H9 (cell line): ENCODE results near the gene CNNM1. TPM values are rescaled to one million over a fixed set of nuclear protein-coding genes. Genes with fewer than 3 reads are reported as not detected.

Experiments used
- DNase-seq: peaks from one replicate; pipeline ENCODE4 v3.0.0-alpha.2; 2017
- H2AFZ ChIP-seq: one replicate; pipeline ENCODE4 v1.6.1; 2013; ENCODE audit warnings: mild to moderate bottlenecking, low read length, control low read depth, moderate library complexity
- H2AK5ac ChIP-seq: 2 replicates; pipeline ENCODE4 v1.6.1; 2013; ENCODE audit warnings: low read length, control low read depth, mixed read lengths; ENCODE audit not compliant: insufficient read length
- H2BK120ac ChIP-seq: one replicate; pipeline ENCODE4 v1.6.1; 2013; ENCODE audit warnings: low read depth, mild to moderate bottlenecking, low read length, control low read depth, inconsistent platforms; ENCODE audit not compliant: poor library complexity, severe bottlenecking
- H2BK12ac ChIP-seq: 2 replicates; pipeline ENCODE4 v1.6.1; 2013; ENCODE audit warnings: low read length, control low read depth, mixed read lengths, low read depth; ENCODE audit not compliant: insufficient read length
- H2BK15ac ChIP-seq: 2 replicates; pipeline ENCODE4 v1.6.1; 2013; ENCODE audit warnings: low read depth, low read length, control low read depth
- H2BK20ac ChIP-seq: one replicate; pipeline ENCODE4 v1.6.1; 2013; ENCODE audit warnings: low read depth, mild to moderate bottlenecking, low read length, control low read depth, inconsistent platforms; ENCODE audit not compliant: poor library complexity, severe bottlenecking
- H2BK5ac ChIP-seq: 2 replicates; pipeline ENCODE4 v1.6.1; 2013; ENCODE audit warnings: low read length, control low read depth, mixed read lengths; ENCODE audit not compliant: insufficient read length
- H3K14ac ChIP-seq: 2 replicates; pipeline ENCODE4 v1.6.1; 2013; ENCODE audit warnings: low read length, control low read depth; ENCODE audit not compliant: insufficient read depth
- H3K18ac ChIP-seq: 2 replicates; pipeline ENCODE4 v1.6.1; 2013; ENCODE audit warnings: low read depth, mild to moderate bottlenecking, mixed read lengths, low read length, control low read depth; ENCODE audit not compliant: insufficient read length
- H3K23ac ChIP-seq: 2 replicates; pipeline ENCODE4 v1.6.1; 2013; ENCODE audit warnings: low read length, control low read depth, mixed read lengths, low read depth; ENCODE audit not compliant: insufficient read length
- H3K23me2 ChIP-seq: 2 replicates; pipeline ENCODE4 v1.6.1; 2013; ENCODE audit warnings: low read depth, mild to moderate bottlenecking, mixed read lengths, low read length, control low read depth; ENCODE audit not compliant: insufficient read length, poor library complexity, severe bottlenecking
- H3K27ac ChIP-seq: 2 replicates; pipeline ENCODE4 v1.5.1; 2013; ENCODE audit warnings: low read length, control low read depth, mixed read lengths, low read depth; ENCODE audit not compliant: insufficient read length
- H3K27me3 ChIP-seq: 2 replicates; pipeline ENCODE4 v1.6.1; 2013; ENCODE audit warnings: low read length, control low read depth, inconsistent platforms; ENCODE audit not compliant: insufficient read depth
- H3K4ac ChIP-seq: 2 replicates; pipeline ENCODE4 v1.6.1; 2013; ENCODE audit warnings: low read depth, mild to moderate bottlenecking, control low read depth, inconsistent platforms, low read length, moderate library complexity
- H3K4me1 ChIP-seq: 2 replicates; pipeline ENCODE4 v1.6.1; 2013; ENCODE audit warnings: low read length, control low read depth, inconsistent platforms; ENCODE audit not compliant: insufficient read depth
- H3K4me2 ChIP-seq: 2 replicates; pipeline ENCODE4 v1.6.1; 2013; ENCODE audit warnings: low read length, control low read depth, mixed read lengths; ENCODE audit not compliant: insufficient read length, insufficient read depth
- H3K56ac ChIP-seq: 2 replicates; pipeline ENCODE4 v1.6.1; 2013; ENCODE audit warnings: low read depth, mild to moderate bottlenecking, mixed read lengths, low read length, control low read depth; ENCODE audit not compliant: insufficient read length
- H3K79me1 ChIP-seq: 2 replicates; pipeline ENCODE4 v1.6.1; 2013; ENCODE audit warnings: low read depth, mild to moderate bottlenecking, moderate library complexity, low read length, control low read depth, inconsistent platforms; ENCODE audit not compliant: insufficient read depth, poor library complexity, severe bottlenecking
- H3K79me2 ChIP-seq: 2 replicates; pipeline ENCODE4 v1.6.1; 2013; ENCODE audit warnings: low read length, control low read depth, inconsistent platforms; ENCODE audit not compliant: insufficient read depth
- H3K9ac ChIP-seq: 2 replicates; pipeline ENCODE4 v1.6.1; 2013; ENCODE audit warnings: low read length, control low read depth, mixed read lengths; ENCODE audit not compliant: insufficient read length; ENCODE audit errors: extremely low read depth
- H3K9me3 ChIP-seq: one replicate; pipeline ENCODE4 v1.6.1; 2013; ENCODE audit warnings: low read depth, low read length, inconsistent platforms; ENCODE audit not compliant: control insufficient read depth
- H3T11ph ChIP-seq: one replicate; pipeline ENCODE4 v1.6.1; 2013; ENCODE audit warnings: mild to moderate bottlenecking, low read length, control low read depth, inconsistent platforms
- H4K20me1 ChIP-seq: one replicate; pipeline ENCODE4 v1.6.1; 2013; ENCODE audit not compliant: control insufficient read depth, insufficient read length, insufficient read depth
- H4K5ac ChIP-seq: 2 replicates; pipeline ENCODE4 v1.6.1; 2013; ENCODE audit warnings: low read depth, mild to moderate bottlenecking, mixed read lengths, low read length, control low read depth; ENCODE audit not compliant: insufficient read length
- H4K8ac ChIP-seq: replicated peaks from 2 replicates; pipeline ENCODE4 v1.6.1; 2013; ENCODE audit warnings: low read length, control low read depth, mixed read lengths, low read depth; ENCODE audit not compliant: insufficient read length
- H4K91ac ChIP-seq: 2 replicates; pipeline ENCODE4 v1.6.1; 2013; ENCODE audit warnings: low read depth, mild to moderate bottlenecking, moderate library complexity, mixed read lengths, low read length, control low read depth; ENCODE audit not compliant: insufficient read length
- H3K27ac Mint-ChIP-seq, 3 experiments: 2 replicates in 2 of 3; 3 replicates in 1 of 3; pipeline ENCODE4 v1.8.0; 2020 to 2021; ENCODE audit warnings: mixed read lengths in 3 of 3, mild to moderate bottlenecking in 1 of 3, moderate library complexity in 1 of 3
- H3K27me3 Mint-ChIP-seq: 2 replicates; pipeline ENCODE4 v1.8.0; 2021; ENCODE audit warnings: low read depth, mild to moderate bottlenecking, moderate library complexity, mixed read lengths
- H3K36me3 Mint-ChIP-seq, 3 experiments: 2 replicates in 2 of 3; 3 replicates in 1 of 3; pipeline ENCODE4 v1.8.0; 2020 to 2021; ENCODE audit warnings: low read depth in 3 of 3, mixed read lengths in 3 of 3; ENCODE audit not compliant: insufficient read depth in 1 of 3
- H3K4me1 Mint-ChIP-seq, 2 experiments: 2 replicates each; pipeline ENCODE4 v1.8.0; 2020; ENCODE audit warnings: mixed read lengths in 2 of 2
- H3K4me3 Mint-ChIP-seq, 2 experiments: 2 replicates in 1 of 2; 3 replicates in 1 of 2; pipeline ENCODE4 v1.8.0; 2020 to 2021; ENCODE audit warnings: mild to moderate bottlenecking in 2 of 2, mixed read lengths in 2 of 2, moderate library complexity in 1 of 2
- H3K9me3 Mint-ChIP-seq, 2 experiments: 2 replicates in 1 of 2; 3 replicates in 1 of 2; pipeline ENCODE4 v1.8.0; 2020; ENCODE audit warnings: mild to moderate bottlenecking in 2 of 2, mixed read lengths in 2 of 2, moderate library complexity in 1 of 2
- CTCF ChIP-seq: fragments of 200-600 bp; sonication (generic); conservative IDR thresholded peaks from 3 replicates; pipeline ENCODE4 v1.8.0; 2021; ENCODE audit warnings: antibody characterized with exemption, mild to moderate bottlenecking
- WGBS: extraction: QIAGEN DNeasy Blood & Tissue Kit; methylation state at CpG from one replicate; pipeline ENCODE4 v1.1.7; 2013; ENCODE audit warnings: missing lambda C conversion rate, low lambda C conversion rate, mixed read lengths; ENCODE audit not compliant: insufficient read length; ENCODE audit errors: extremely low coverage; 5-methylcytosine and 5-hydroxymethylcytosine counted together
- total RNA-seq: library from RNA; stranded (reverse); gene quantifications from 2 replicates; pipeline ENCODE4 v1.2.1, GENCODE V29; 2021

Gene CNNM1
- total RNA-seq, 1 experiment from 2014 or later, result 0.35 TPM

- no peak overlapping the region for H3K18ac ChIP-seq
- no peaks in the 10 kb centered on the region for H3K36me3 Mint-ChIP-seq
- no peak overlapping the region for H3K56ac ChIP-seq
- H3K9me3 ChIP-seq, result no peaks in the 10 kb centered on the region
- no peak overlapping the region for H2AFZ ChIP-seq
- no peaks in the 10 kb centered on the region for H3K27me3 ChIP-seq
- H4K5ac ChIP-seq, result no peak overlapping the region
- H3K4me1 ChIP-seq, result no peaks in the 10 kb centered on the region
- peaks cover 6 to 7% of the 10 kb centered on the region in 2 experiments for H3K4me1 Mint-ChIP-seq
- H3K14ac ChIP-seq, result no peak overlapping the region
- no peak overlapping the region for H2BK5ac ChIP-seq
- H3K23ac ChIP-seq, result no peak overlapping the region
- no peak overlapping the region for H2BK20ac ChIP-seq
- no peak overlapping the region for H3K4me3 Mint-ChIP-seq
- no peak overlapping the region for H3K9ac ChIP-seq
- no peaks in the 10 kb centered on the region for H4K20me1 ChIP-seq
- no peak overlapping the region for H3K27ac Mint-ChIP-seq
- no peak for DNase-seq
- no peaks in the 10 kb centered on the region for H3K23me2 ChIP-seq
- H3K79me2 ChIP-seq, result no peaks in the 10 kb centered on the region
- no peak overlapping the region for H2BK15ac ChIP-seq
- no peak overlapping the region for H2AK5ac ChIP-seq
- no peak overlapping the region for H3T11ph ChIP-seq
- no peak overlapping the region for H4K8ac ChIP-seq
- H4K91ac ChIP-seq, result no peak overlapping the region
- no CpG with 5 or more reads among the region's 2 CpGs for WGBS
- no peaks in the 10 kb centered on the region for H3K9me3 Mint-ChIP-seq
- no peak overlapping the region for H2BK120ac ChIP-seq
- TF ChIP-seq CTCF, result no peak
- no peaks in the 10 kb centered on the region for H3K79me1 ChIP-seq
- H3K27ac ChIP-seq, result no peak overlapping the region
- H2BK12ac ChIP-seq, result no peak overlapping the region
- H3K4me2 ChIP-seq, result no peak overlapping the region
- H3K4ac ChIP-seq, result no peak overlapping the region
- peaks cover 25% of the 10 kb centered on the region for H3K27me3 Mint-ChIP-seq
These were observed 37.5 kb downstream of the CNNM1 start for GRCh38 chr10:99366666-99367065.
